22Rv1 (cell line): ENCODE data around the gene LARGE2.

ENCODE experiments used
- H3K27ac ChIP-seq: fragments of 450-650 bp; 2 replicates; pipeline ENCODE4 v1.5.1; 2017
- ZFX ChIP-seq: fragments of 450-650 bp; IDR thresholded peaks from 2 replicates; pipeline ENCODE4 v1.6.1; 2017; ENCODE audit warnings: antibody characterized with exemption, borderline replicate concordance
- TF ChIP-seq, protein P1 (sequence below): fragments of 450-650 bp; IDR thresholded peaks from 2 replicates; pipeline ENCODE4 v1.5.1; 2017; ENCODE audit warnings: mild to moderate bottlenecking

The LARGE2 gene

DNA sequence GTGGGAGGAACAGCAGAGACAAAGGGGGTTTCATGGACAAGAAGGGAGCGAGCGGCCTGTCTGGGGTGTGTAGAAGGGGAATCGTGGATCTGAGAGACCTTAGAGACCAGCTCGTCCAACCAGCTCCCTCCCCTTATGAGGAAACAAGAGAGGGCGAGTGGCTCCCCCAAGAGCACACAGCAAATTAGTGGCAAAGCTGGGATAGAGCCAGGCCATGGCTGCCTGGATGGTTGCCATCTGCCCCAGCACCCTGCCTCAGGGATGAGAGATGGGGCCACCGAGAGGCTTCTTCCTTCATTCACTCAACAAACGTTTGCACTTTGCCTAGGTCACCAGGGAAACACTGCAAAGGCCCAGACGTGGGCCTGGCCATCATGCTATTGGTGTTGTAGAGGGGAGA, 32.9 kb upstream of the LARGE2 start:
- TF ChIP-seq, protein P1, sequence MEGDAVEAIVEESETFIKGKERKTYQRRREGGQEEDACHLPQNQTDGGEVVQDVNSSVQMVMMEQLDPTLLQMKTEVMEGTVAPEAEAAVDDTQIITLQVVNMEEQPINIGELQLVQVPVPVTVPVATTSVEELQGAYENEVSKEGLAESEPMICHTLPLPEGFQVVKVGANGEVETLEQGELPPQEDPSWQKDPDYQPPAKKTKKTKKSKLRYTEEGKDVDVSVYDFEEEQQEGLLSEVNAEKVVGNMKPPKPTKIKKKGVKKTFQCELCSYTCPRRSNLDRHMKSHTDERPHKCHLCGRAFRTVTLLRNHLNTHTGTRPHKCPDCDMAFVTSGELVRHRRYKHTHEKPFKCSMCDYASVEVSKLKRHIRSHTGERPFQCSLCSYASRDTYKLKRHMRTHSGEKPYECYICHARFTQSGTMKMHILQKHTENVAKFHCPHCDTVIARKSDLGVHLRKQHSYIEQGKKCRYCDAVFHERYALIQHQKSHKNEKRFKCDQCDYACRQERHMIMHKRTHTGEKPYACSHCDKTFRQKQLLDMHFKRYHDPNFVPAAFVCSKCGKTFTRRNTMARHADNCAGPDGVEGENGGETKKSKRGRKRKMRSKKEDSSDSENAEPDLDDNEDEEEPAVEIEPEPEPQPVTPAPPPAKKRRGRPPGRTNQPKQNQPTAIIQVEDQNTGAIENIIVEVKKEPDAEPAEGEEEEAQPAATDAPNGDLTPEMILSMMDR: no peak
- TF ChIP-seq ZFX: no peak
- H3K27ac ChIP-seq: no peak overlapping the region

DNA sequence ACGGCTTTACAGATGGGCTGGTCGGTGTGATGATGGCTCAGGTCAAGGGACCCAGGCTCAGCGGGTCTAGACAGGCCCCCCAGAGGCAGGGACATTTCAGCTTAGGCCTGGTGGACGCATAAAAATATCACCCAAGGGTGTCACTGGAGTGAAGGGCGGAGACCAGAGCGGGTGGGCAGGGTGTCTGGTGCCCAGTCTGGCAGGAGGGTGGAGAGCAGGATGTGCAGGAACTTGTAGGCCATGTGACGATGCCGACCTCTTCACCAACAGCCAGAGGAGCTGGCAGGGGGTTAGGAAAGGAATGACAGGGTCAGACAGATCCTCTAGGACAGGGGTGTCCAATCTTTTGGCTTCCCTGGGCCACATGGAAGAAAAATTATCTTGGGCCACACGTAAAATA, 32.5 kb upstream of the LARGE2 start:
- no peak overlapping the region for H3K27ac ChIP-seq
- no peak for TF ChIP-seq ZFX
- TF ChIP-seq, protein P1: no peak

DNA sequence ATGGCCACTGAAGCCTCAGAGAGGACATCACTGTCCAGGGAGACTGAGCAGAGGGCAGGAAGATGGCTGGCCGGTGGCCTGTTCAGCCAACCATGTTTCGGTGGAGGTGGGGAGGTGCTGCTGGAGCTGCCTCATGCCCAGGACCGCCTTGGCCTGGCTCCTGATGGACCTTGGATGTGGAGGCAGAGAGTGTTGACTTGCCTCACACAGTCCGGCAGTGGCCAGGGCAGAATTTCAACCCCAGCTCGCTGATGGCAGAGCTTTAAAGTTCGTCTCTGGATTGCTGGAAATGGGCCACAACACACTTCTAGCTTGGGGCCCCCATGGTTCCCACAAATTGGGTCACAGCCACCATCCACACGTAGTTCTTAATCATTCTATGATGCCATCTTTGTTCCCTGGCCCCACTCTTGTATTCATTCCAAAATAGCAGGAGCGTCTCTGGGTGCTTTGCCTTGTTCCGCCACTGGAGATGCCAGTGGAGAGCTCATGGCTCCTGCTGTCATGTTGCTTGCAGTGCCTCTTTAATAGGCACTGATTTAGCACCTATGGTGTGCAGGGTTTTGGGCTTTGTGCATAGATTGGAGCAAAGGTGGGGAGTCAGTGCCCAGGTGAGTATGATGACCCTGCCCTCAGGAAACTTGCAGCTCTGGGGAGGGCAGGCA, 31.4 kb upstream of the LARGE2 start:
- H3K27ac ChIP-seq: no peak overlapping the region
- no peak for TF ChIP-seq ZFX
- TF ChIP-seq, protein P1: no peak

DNA sequence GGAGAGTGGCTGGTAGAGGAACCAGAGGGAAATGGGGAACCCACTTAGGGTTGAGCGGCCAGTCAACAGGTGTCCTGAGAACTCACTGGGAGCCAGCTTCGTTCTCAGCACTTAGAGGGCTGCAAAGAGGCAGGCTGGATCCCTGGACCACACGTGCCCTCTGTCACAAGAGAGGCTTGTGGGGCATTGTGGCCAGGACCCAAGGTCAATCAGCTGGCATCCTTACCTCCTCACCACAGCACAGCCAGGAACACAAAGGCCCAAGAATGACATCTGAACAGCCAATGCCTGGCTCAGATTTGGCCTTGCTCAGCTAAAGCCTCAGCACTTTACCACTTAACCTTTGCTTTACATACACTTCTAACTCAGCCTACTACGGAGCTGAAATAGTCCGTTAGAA, 29.6 kb upstream of the LARGE2 start:
- H3K27ac ChIP-seq: no peak overlapping the region
- TF ChIP-seq, protein P1: no peak
- TF ChIP-seq ZFX: no peak

DNA sequence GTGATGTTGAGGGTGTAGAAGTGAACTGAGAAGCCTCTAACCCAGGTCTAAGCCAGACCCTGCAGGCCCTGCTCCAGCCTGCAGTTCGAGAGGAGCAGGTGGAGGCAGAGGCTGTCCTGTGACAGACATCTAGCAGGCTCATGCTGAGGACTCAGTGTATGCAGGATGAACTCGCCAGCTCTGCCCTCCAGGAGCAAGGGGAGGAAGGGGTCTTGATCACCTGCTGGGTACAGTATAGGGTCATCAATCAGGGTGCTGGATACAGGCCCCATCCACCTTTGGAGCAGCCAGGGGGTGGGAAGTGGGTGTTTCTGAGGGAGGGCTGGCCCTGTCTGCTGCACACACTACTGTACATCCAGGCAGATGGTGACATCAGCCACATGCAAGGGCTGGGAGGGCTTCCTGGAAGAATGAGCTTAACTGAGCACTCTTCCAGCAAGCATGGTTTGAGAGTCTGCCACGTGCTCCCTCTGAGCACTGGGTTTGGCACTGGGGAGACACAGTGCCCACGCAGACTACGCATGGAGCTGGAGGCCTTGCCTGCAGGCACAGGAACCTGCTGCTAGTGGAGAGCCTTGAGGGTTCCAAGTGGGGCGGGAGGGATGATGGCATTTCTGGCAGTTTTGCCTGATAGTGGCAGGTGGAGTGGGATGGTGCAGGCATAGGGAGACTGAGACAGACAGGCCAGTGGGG, 27.8 kb upstream of the LARGE2 start:
- no peak overlapping the region for H3K27ac ChIP-seq
- no peak for TF ChIP-seq ZFX
- TF ChIP-seq, protein P1: no peak

DNA sequence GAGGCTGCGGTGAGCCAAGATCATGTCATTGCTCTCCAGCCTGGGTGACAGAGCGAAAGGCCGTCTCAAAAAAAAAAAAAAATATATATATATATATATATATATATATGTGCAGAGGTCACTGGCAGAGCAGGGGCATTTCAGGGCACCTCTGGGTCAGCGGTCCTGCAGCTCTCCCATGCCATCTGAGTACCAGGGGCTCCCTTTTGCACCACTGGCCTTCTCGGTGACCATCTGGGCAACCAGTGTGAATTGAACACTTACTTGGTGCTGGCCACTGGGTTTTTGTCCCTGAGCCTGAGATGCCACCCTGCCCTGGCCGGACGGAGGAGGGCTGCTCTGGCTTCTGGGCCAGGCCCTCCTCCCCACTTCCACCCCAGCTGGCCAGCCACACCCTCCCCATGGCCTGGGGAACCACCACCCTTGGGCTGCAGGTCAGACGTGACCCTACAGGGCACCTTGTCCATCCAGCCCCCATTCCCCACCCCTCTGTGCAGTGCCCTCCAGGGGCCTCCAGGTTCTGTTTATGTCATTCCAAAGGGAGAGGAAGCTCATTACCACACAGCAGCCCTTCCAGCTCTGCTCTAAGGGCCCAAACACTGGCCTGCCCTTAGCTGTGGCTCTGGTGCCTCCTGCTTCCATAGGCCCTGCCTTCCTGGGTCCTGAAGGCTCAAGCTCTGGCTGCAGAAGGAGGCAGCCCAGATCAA, 26.8 kb upstream of the LARGE2 start:
- 0 out of 2 replicates have a peak overlapping the region, but pooled peaks have one; percentile 4 for H3K27ac ChIP-seq
- TF ChIP-seq ZFX: no peak
- TF ChIP-seq, protein P1: no peak
